HL-60 (cell line): ENCODE results near the gene GPR78.

Experiments
- CTCF ChIP-seq: IDR thresholded peaks from one replicate; pipeline ENCODE4 v1.5.1; 2011; ENCODE audit warnings: low read length, control low read depth, inconsistent platforms; ENCODE audit not compliant: insufficient read depth
- GABPA ChIP-seq: IDR thresholded peaks from 2 replicates; pipeline ENCODE4 v1.6.1; 2012; ENCODE audit warnings: low read depth
- POLR2AphosphoS5 ChIP-seq: IDR thresholded peaks from 2 replicates; pipeline ENCODE4 v1.6.1; 2012; ENCODE audit warnings: low read depth
- REST ChIP-seq: IDR thresholded peaks from 2 replicates; pipeline ENCODE4 v1.6.1; 2012; ENCODE audit warnings: low read depth; ENCODE audit not compliant: insufficient replicate concordance
- SPI1 ChIP-seq: IDR thresholded peaks from 2 replicates; pipeline ENCODE4 v1.6.1; 2012; ENCODE audit warnings: low read depth, mild to moderate bottlenecking, borderline replicate concordance

GRCh38 chr4:8596891-8597290, 16.7 kb downstream of the GPR78 start:
- TF ChIP-seq CTCF (no peak), REST (no peak), POLR2AphosphoS5 (no peak), SPI1 (no peak), GABPA (no peak)
